ENCODE results near the gene EXD3. TPM values are rescaled to one million over a fixed set of nuclear protein-coding genes. Genes with fewer than 3 reads are reported as not detected.

EXD3 gene
- total RNA-seq, 4 donors from 2014 or later: 8.3 to 22.3 (median 14.2) TPM

DNA sequence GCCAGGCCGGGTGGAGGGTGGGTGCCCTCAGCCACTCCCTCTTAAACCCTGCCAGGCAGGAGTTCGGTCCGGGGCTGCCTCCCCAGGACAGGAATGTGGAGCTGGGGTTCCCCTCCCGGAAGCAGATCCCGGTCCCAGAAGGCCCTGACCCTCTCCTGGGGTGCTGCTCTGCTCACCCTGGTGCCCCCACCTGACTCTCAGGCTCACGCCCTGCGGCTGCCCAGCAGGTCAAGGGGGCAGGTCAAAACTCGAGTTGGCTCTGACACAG lies 117.2 kb downstream of the EXD3 start:
- TF ChIP-seq EP300 (IDR thresholded peaks at IDR 0.05) (no peak), POLR2AphosphoS5 (IDR thresholded peaks at IDR 0.05) (no peak)
- TF ChIP-seq, protein P1, sequence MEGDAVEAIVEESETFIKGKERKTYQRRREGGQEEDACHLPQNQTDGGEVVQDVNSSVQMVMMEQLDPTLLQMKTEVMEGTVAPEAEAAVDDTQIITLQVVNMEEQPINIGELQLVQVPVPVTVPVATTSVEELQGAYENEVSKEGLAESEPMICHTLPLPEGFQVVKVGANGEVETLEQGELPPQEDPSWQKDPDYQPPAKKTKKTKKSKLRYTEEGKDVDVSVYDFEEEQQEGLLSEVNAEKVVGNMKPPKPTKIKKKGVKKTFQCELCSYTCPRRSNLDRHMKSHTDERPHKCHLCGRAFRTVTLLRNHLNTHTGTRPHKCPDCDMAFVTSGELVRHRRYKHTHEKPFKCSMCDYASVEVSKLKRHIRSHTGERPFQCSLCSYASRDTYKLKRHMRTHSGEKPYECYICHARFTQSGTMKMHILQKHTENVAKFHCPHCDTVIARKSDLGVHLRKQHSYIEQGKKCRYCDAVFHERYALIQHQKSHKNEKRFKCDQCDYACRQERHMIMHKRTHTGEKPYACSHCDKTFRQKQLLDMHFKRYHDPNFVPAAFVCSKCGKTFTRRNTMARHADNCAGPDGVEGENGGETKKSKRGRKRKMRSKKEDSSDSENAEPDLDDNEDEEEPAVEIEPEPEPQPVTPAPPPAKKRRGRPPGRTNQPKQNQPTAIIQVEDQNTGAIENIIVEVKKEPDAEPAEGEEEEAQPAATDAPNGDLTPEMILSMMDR (IDR thresholded peaks at IDR 0.05): no peak
- Histone ChIP-seq H3K27ac (replicated peaks in 1 of 4) (peak overlapping the region; percentile 56 to 81 (median 66)), H3K9me3 (no peaks in the 10 kb centered on the region), H3K27me3 (peaks cover 0 to 86% (median 13%) of the 10 kb centered on the region in 4 donors), H3K4me1 (peaks cover 55 to 67% (median 65%) of the 10 kb centered on the region in 4 donors), H3K36me3 (no peaks in the 10 kb centered on the region), H3K4me3 (peak overlapping the region; percentile 34 to 44 (median 37))
- intact Hi-C loops (cut with DNase I): no loop called here
- WGBS: 24% methylated on average over 7 of the region's 8 CpGs
- DNase-seq (ENCODE audit: extremely low spot score): no peak

- peak in 1 of 2 donors; percentile 52 for TF ChIP-seq POLR2AphosphoS5 (IDR thresholded peaks at IDR 0.05)
- TF ChIP-seq, protein P1 (IDR thresholded peaks at IDR 0.05): peak in 1 of 3 experiments; percentile 26
- no peak for TF ChIP-seq POLR2A (IDR thresholded peaks at IDR 0.05; ENCODE audit: low read depth)
- H3K27ac ChIP-seq (replicated peaks in 1 of 4): peak overlapping the region; percentile 56 to 81 (median 66)
- WGBS: 26% methylated on average over 25 of the region's 36 CpGs
- H3K36me3 ChIP-seq: no peaks in the 10 kb centered on the region
- peaks cover 59 to 72% (median 70%) of the 10 kb centered on the region in 4 donors for H3K4me1 ChIP-seq
- intact Hi-C loops (cut with DNase I): no loop called here
- H3K4me3 ChIP-seq: peak overlapping the region; percentile 34 to 44 (median 37)
- H3K27me3 ChIP-seq: peaks cover 0 to 91% (median 16%) of the 10 kb centered on the region in 4 donors
- no peaks in the 10 kb centered on the region for H3K9me3 ChIP-seq
- DNase-seq (ENCODE audit: extremely low spot score): no peak
These were observed 117.7 kb downstream of the EXD3 start for GRCh38 chr9:137305060-137305797.

DNA sequence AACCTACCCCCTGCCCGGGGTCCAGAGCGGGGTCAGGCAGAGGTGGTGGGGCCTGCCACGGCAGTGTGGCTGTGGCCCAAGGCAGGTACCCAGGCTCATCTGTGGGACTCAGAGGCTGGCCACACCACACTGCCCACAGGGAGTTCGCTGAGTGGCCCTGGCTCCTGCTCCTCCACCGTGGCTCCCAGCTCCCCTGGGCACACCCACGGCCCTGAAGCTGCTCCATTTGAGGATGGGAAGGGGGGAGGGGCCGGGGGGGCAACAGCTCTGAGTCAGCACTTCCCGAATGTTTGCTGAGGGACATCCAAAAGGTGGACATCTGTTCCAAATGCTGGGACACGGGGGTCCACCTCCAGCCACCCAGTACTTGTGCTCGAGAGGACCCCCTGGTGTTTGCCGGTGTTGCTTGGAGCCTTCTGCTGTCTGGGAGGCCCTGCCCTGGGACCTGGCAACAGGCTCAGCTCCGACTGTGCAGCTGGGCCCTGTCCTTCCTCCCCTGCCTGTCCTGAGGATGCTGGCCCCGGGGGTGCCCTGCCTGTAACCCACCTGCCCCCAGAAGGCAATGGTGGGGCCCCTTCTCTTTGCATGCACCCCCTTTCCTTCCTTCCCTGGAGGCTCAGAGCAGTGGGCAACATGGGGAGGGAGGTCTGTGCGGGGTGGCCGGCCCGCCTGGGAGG lies 118.4 kb downstream of the EXD3 start:
- H3K36me3 ChIP-seq: no peaks in the 10 kb centered on the region
- H3K4me1 ChIP-seq: peaks cover 65 to 80% (median 74%) of the 10 kb centered on the region in 4 donors
- intact Hi-C loops (cut with DNase I): no loop called here
- TF ChIP-seq EP300 (IDR thresholded peaks at IDR 0.05): no peak
- TF ChIP-seq, protein P1 (IDR thresholded peaks at IDR 0.05): no peak
- no peak for TF ChIP-seq POLR2AphosphoS5 (IDR thresholded peaks at IDR 0.05)
- no peak for TF ChIP-seq POLR2A (IDR thresholded peaks at IDR 0.05; ENCODE audit: low read depth)
- 46% methylated on average over 5 of the region's 16 CpGs for WGBS
- peaks cover 0 to 93% (median 23%) of the 10 kb centered on the region in 4 donors for H3K27me3 ChIP-seq
- peak overlapping the region; percentile 56 to 81 (median 66) for H3K27ac ChIP-seq (replicated peaks in 1 of 4)
- no peak for DNase-seq (ENCODE audit: extremely low spot score)
- no peaks in the 10 kb centered on the region for H3K9me3 ChIP-seq
- H3K4me3 ChIP-seq: peak overlapping the region; percentile 34 to 44 (median 37)

DNA sequence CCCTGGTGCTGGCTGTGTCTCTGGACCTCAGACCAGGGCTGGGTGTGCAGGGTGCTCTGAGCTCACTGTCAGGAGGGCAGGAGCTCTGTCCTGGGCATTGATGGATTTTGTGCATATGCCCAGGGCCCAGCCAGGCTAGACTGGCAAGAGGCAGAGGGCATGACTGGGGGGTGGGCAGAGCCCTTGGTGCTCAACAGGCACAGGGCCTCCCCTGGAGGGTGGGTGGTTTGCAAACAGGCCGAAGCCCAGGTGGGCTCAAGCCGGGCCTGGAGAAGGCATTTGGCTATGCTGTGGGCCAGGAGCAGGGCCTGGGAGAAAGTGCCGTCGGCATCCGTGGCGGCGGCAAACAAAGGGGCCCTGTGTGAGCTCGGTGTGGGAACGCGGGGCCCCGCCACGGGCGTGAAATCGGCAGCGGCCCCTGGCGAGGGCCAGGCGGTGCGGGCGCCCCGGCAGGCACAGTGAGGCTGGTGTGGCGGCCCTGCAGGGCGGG lies 119.0 kb downstream of the EXD3 start:
- H3K9me3 ChIP-seq: no peaks in the 10 kb centered on the region
- peaks cover 0 to 93% (median 29%) of the 10 kb centered on the region in 4 donors for H3K27me3 ChIP-seq

More for the DNA sequence above, 119.0 kb downstream of the EXD3 start:
- no peak for DNase-seq (ENCODE audit: extremely low spot score)
- intact Hi-C loops (cut with DNase I): no loop called here
- Histone ChIP-seq H3K4me1 (peaks cover 65 to 85% (median 74%) of the 10 kb centered on the region in 4 donors), H3K36me3 (no peaks in the 10 kb centered on the region), H3K4me3 (no peak overlapping the region), H3K27ac (replicated peaks in 1 of 4) (peak overlapping the region in 3 of 4 donors; percentile 56 to 81 (median 69))
- 94% methylated on average over 13 of the region's 22 CpGs for WGBS
- TF ChIP-seq, protein P1 (IDR thresholded peaks at IDR 0.05): no peak
- TF ChIP-seq EP300 (IDR thresholded peaks at IDR 0.05): no peak
- TF ChIP-seq POLR2AphosphoS5 (IDR thresholded peaks at IDR 0.05): no peak
- TF ChIP-seq POLR2A (IDR thresholded peaks at IDR 0.05; ENCODE audit: low read depth): no peak

Measured in esophagus muscularis mucosa (tissue), 4 donors.